Naive thymus-derived CD4-positive, alpha-beta T cell (primary cell): Measurements from ENCODE around the gene RPN1. TPM values are rescaled to one million over a fixed set of nuclear protein-coding genes. Genes with fewer than 3 reads are reported as not detected.
A peak's percentile ranks its signal among the peaks of the same experiment; 100 is the strongest.

Source experiments
- ATAC-seq: fragments of 150-1000 bp; cut with Tn5 transposase; 2 replicates; pipeline ENCODE4 v1.10.0; 2021; ENCODE audit warnings: mild to moderate bottlenecking, moderate library complexity
- CTCF ChIA-PET: fragments of 350-600 bp; sonication (Branson Sonifier 250); formaldehyde crosslinking; loops from one replicate; lab custom pipeline; 2021; ENCODE audit warnings: antibody characterized with exemption; lab: Charles Lee
- POLR2A ChIA-PET: fragments of 350-600 bp; sonication (Branson Sonifier 250); formaldehyde crosslinking; loops from one replicate; lab custom pipeline; 2021; ENCODE audit warnings: antibody characterized with exemption, inconsistent platforms; lab: Charles Lee
- DNase-seq, 9 donors: peaks; one replicate each; pipeline versions ENCODE4 v3.0.0 to v3.0.0-alpha.2; 2020 to 2022; ENCODE audit warnings: mixed read lengths in 1 of 9
- H3K27ac ChIP-seq: one replicate; pipeline ENCODE4 v1.7.0; 2013; ENCODE audit warnings: mild to moderate bottlenecking, low read depth, low read length, moderate library complexity
- H3K27me3 ChIP-seq, 2 donors: one replicate each; pipeline ENCODE4 v1.7.0; 2013; ENCODE audit warnings: low read length in 2 of 2, mild to moderate bottlenecking in 2 of 2, moderate library complexity in 2 of 2; ENCODE audit not compliant: control insufficient read depth in 2 of 2, insufficient read depth in 2 of 2
- H3K36me3 ChIP-seq, 3 experiments: 1 replicate in 2 of 3; 2 replicates in 1 of 3; pipeline ENCODE4 v1.7.0; 2013; ENCODE audit warnings: low read length in 3 of 3, mild to moderate bottlenecking in 3 of 3, moderate library complexity in 1 of 3; ENCODE audit not compliant: insufficient read depth in 3 of 3, control insufficient read depth in 2 of 3
- H3K4me1 ChIP-seq, 2 donors: one replicate each; pipeline ENCODE4 v1.7.0; 2013; ENCODE audit warnings: low read length in 2 of 2, mild to moderate bottlenecking in 2 of 2, moderate library complexity in 1 of 2; ENCODE audit not compliant: control insufficient read depth in 2 of 2, insufficient read depth in 2 of 2
- H3K4me3 ChIP-seq: 2 replicates; pipeline ENCODE4 v1.7.0; 2013; ENCODE audit warnings: mild to moderate bottlenecking, low read length
- H3K9me3 ChIP-seq, 3 experiments: 1 replicate in 2 of 3; 2 replicates in 1 of 3; pipeline ENCODE4 v1.7.0; 2013; ENCODE audit warnings: low read length in 3 of 3; ENCODE audit not compliant: control insufficient read depth in 2 of 3
- H3K27ac Mint-ChIP-seq, 9 donors: one replicate each; pipeline ENCODE4 v1.8.0; 2020 to 2022; ENCODE audit warnings: mixed read lengths in 9 of 9, mild to moderate bottlenecking in 8 of 9, moderate library complexity in 5 of 9, inconsistent platforms in 2 of 9
- H3K27me3 Mint-ChIP-seq, 5 donors: one replicate each; pipeline ENCODE4 v1.8.0; 2021 to 2022; ENCODE audit warnings: mixed read lengths in 5 of 5, mild to moderate bottlenecking in 1 of 5
- H3K36me3 Mint-ChIP-seq, 5 donors: one replicate each; pipeline ENCODE4 v1.8.0; 2020 to 2022; ENCODE audit warnings: mixed read lengths in 5 of 5, mild to moderate bottlenecking in 3 of 5, inconsistent platforms in 1 of 5
- H3K4me1 Mint-ChIP-seq, 7 donors: one replicate each; pipeline ENCODE4 v1.8.0; 2020 to 2022; ENCODE audit warnings: mixed read lengths in 7 of 7, mild to moderate bottlenecking in 3 of 7, inconsistent platforms in 1 of 7
- H3K4me3 Mint-ChIP-seq, 10 donors: one replicate each; pipeline ENCODE4 v1.8.0; 2020 to 2022; ENCODE audit warnings: mild to moderate bottlenecking in 10 of 10, mixed read lengths in 10 of 10, moderate library complexity in 6 of 10, inconsistent platforms in 2 of 10
- H3K9me3 Mint-ChIP-seq, 11 donors: one replicate each; pipeline ENCODE4 v1.8.0; 2020 to 2022; ENCODE audit warnings: mixed read lengths in 11 of 11, mild to moderate bottlenecking in 4 of 11, inconsistent platforms in 1 of 11, moderate library complexity in 1 of 11
- intact Hi-C, 2 donors: fragments of 100-400 bp; cut with micrococcal nuclease; formaldehyde crosslinking; loops; one replicate each; pipeline ENCODE4 v1.15.1; 2023
- polyA plus RNA-seq, 2 donors: library from polyadenylated mRNA; unstranded; fragments of 300-500 nt; fragmentation: Illumina TruSeq; gene quantifications; one replicate each; pipeline ENCODE4 v1.2.3, GENCODE V29; 2021
- total RNA-seq, 6 experiments: library from RNA in 5 of 6; stranded (reverse) in 5 of 6; gene quantifications; 1 replicate in 5 of 6; 2 replicates in 1 of 6; pipeline ENCODE4 v1.2.3 and lab custom pipeline; 2021 to 2026

RPN1 gene
- total and polyA plus RNA-seq, 7 experiments from 2014 or later: 76.7 to 203 (median 105) TPM

DNA sequence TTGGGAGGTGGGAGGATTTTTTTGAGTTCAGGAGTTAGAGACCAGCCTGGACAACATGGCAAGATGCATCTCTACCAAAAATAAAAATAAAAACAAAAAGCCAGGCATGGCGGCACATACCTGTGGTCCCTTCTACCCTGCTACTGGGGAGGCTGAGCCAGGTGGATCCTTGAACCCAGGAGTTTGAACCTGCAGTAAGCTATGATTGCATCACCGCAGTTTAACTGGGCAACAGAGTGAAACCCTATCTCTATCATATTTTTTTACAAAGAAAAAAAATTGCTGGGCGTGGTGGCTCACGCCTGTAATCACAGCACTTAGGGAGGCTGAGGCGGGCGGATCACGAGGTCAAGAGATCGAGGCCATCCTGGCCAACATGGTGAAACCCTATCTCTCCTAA is 35.8 kb upstream of the RPN1 start:
- H3K4me1 Mint-ChIP-seq: peaks cover 9 to 32% (median 28%) of the 10 kb centered on the region in 7 donors
- H3K4me3 ChIP-seq: no peak overlapping the region
- H3K27me3 Mint-ChIP-seq: no peaks in the 10 kb centered on the region
- peak overlapping the region in 2 of 9 donors; percentile 28 to 31 for H3K27ac Mint-ChIP-seq
- ATAC-seq: no peak
- no peaks in the 10 kb centered on the region for H3K27me3 ChIP-seq
- ChIA-PET CTCF (no interaction called here), POLR2A (interaction anchor here (0.7 to 1.5 kb wide), 3 partner anchors 10 to 35 kb away, joined by 3 read pairs; no protein-coding TSS in a partner anchor)
- no peak overlapping the region for H3K27ac ChIP-seq
- H3K36me3 ChIP-seq: no peaks in the 10 kb centered on the region
- H3K9me3 Mint-ChIP-seq: peaks cover 0 to under 1% (median 0%) of the 10 kb centered on the region in 11 donors
- peaks cover 0 to under 1% (median 0%) of the 10 kb centered on the region in 5 donors for H3K36me3 Mint-ChIP-seq
- H3K4me3 Mint-ChIP-seq: peak overlapping the region in 1 of 10 donors; percentile 37
- no peak for DNase-seq
- H3K4me1 ChIP-seq: peaks cover 5 to 7% of the 10 kb centered on the region in 2 donors
- no peaks in the 10 kb centered on the region for H3K9me3 ChIP-seq
- intact Hi-C loops: no loop called here

DNA sequence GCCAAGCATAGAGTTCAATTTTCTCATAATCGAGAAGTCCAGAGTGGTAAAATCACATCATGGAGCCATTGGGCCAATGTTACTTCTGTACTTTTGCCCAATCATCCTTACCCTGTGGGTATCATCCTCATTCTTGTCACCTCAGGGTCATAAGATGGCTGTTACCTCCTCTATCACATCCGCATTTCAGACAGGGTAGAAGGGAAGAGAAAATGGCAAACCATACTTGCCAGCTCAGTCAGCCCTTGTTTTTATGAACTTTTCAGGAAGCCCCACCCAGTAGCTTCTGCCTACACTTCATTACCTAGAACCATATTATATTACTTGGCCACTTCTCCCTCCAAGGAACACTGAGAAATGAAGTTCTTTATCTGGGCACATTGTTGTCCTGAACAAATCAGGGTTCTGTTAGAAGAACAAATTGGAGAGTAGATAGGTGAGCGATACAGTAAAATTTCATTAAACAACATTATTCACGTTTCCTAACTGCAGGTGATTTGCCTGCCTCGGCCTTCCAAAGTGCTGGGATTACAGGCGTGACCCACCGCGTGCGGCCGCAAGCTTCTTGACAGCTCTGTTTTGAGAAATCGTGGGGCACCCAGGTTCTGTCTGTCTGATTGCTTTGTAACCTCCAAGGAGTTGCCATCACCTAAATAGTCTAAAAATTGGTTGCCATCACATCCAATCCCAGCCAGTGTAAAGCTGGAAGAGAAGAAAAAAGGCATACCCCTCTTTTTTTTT is 34.5 kb upstream of the RPN1 start:
- POLR2A ChIA-PET: interaction anchor here (0.6 to 3.3 kb wide), 6 partner anchors 9 to 199 kb away, joined by 3 to 11 read pairs (median 3); no protein-coding TSS in a partner anchor
- Mint-ChIP-seq H3K27ac (peak overlapping the region; percentile 4 to 73 (median 38)), H3K4me3 (peak overlapping the region in 6 of 10 donors; percentile 0 to 41 (median 27)), H3K36me3 (peaks cover 0 to 3% (median 0%) of the 10 kb centered on the region in 5 donors), H3K9me3 (peaks cover 0 to 3% (median 0%) of the 10 kb centered on the region in 11 donors), H3K4me1 (peaks cover 14 to 41% (median 37%) of the 10 kb centered on the region in 7 donors), H3K27me3 (no peaks in the 10 kb centered on the region)
- ATAC-seq (no peak), DNase-seq (peak in 1 of 9 donors; percentile 10)
- Histone ChIP-seq H3K4me3 (no peak overlapping the region), H3K27me3 (no peaks in the 10 kb centered on the region), H3K27ac (no peak overlapping the region), H3K9me3 (no peaks in the 10 kb centered on the region), H3K4me1 (peaks cover 5 to 11% of the 10 kb centered on the region in 2 donors), H3K36me3 (no peaks in the 10 kb centered on the region)
- intact Hi-C loops: no loop called here
- CTCF ChIA-PET: interaction anchor here (0.9 to 1.2 kb wide), 3 partner anchors 95 to 161 kb away, joined by 3 to 4 read pairs (median 4); no protein-coding TSS in a partner anchor

DNA sequence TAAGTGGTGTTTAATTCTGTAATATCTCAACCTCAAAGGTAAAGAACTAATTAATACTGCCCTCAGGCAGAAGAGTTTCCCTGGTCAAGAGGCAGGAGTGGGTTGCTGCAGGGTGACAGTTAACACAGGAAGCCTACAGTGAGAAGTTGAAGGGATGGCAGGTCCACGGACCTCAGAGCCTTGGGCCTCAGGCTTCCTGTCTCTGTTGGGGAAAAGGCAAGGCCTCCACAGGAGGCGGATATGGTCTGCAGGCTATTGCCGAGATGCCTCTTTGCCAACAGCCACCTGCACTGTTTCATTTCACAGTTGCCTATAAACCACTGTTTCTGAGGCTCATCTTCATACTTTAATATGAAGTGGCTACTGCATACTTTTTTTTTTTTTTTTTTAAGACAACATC is 33.3 kb upstream of the RPN1 start:
- no peak for ATAC-seq
- H3K27me3 ChIP-seq: no peaks in the 10 kb centered on the region
- no peaks in the 10 kb centered on the region for H3K27me3 Mint-ChIP-seq
- peak overlapping the region in 3 of 9 donors; percentile 20 to 88 (median 43) for H3K27ac Mint-ChIP-seq
- intact Hi-C loops: no loop called here
- no peak overlapping the region for H3K4me3 Mint-ChIP-seq
- H3K36me3 ChIP-seq: no peaks in the 10 kb centered on the region
- H3K9me3 Mint-ChIP-seq: peaks cover 0 to 3% (median 0%) of the 10 kb centered on the region in 11 donors
- DNase-seq: no peak
- CTCF ChIA-PET: interaction anchor here (1.6 kb wide), 1 partner anchor 162 kb away, joined by 3 read pairs; no protein-coding TSS in a partner anchor
- H3K4me1 Mint-ChIP-seq: peaks cover 14 to 46% (median 37%) of the 10 kb centered on the region in 7 donors
- POLR2A ChIA-PET: interaction anchor here (0.7 to 3.3 kb wide), 3 partner anchors 31 to 343 kb away, joined by 3 to 11 read pairs (median 6); no protein-coding TSS in a partner anchor
- peaks cover 11 to 14% of the 10 kb centered on the region in 2 donors for H3K4me1 ChIP-seq
- H3K36me3 Mint-ChIP-seq: peaks cover 0 to 3% (median 0%) of the 10 kb centered on the region in 5 donors
- H3K4me3 ChIP-seq: no peak overlapping the region
- no peaks in the 10 kb centered on the region for H3K9me3 ChIP-seq
- H3K27ac ChIP-seq: no peak overlapping the region

DNA sequence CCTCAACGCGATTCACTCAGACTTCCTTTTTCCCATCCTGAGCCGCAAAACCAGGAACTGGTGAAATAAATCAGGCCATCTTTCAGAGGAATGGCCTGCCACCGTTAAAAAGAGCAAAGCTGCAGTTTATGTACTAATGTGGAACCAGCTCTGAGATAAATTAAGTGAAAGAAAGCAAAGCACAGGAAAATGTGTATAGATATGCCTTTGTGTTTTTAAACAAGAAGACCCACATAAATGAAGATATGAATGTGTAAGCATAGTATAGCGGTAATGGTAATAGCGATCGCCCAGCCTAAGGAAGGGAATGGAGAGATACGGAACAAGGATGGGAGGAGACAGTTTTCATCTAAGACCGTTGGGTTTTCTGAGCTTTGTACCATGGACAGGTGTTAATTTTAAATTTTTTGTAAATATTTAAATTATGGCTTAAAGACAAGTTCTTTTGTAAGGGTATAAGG is 30.8 kb upstream of the RPN1 start:
- Histone ChIP-seq H3K27ac (peak overlapping the region; percentile 92), H3K36me3 (no peaks in the 10 kb centered on the region), H3K27me3 (no peaks in the 10 kb centered on the region), H3K4me1 (peaks cover 11 to 14% of the 10 kb centered on the region in 2 donors), H3K4me3 (peak overlapping the region; percentile 91), H3K9me3 (no peaks in the 10 kb centered on the region)
- intact Hi-C loops: loop anchor here in 1 of 2 donors (2.0 kb wide), 2 partner anchors 33 to 313 kb away; partner anchors contain the start of gene CFAP92
- POLR2A ChIA-PET: interaction anchor here (0.8 to 4.4 kb wide), 29 partner anchors 9 to 759 kb away, joined by 3 to 79 read pairs (median 9); partner anchors contain the start of genes ACAD9, HMCES, IFT122 and MBD4
- ATAC-seq: no peak
- no peaks in the 10 kb centered on the region for H3K27me3 Mint-ChIP-seq
- H3K27ac Mint-ChIP-seq: peak overlapping the region; percentile 95 to 100 (median 99)
- peaks cover 17 to 46% (median 38%) of the 10 kb centered on the region in 7 donors for H3K4me1 Mint-ChIP-seq
- no peak for DNase-seq
- peaks cover 0 to 3% (median 0%) of the 10 kb centered on the region in 11 donors for H3K9me3 Mint-ChIP-seq
- CTCF ChIA-PET: interaction anchor here (0.6 to 4.3 kb wide), 18 partner anchors 10 to 635 kb away, joined by 3 to 101 read pairs (median 5); partner anchors contain the start of gene RPN1
- H3K36me3 Mint-ChIP-seq: peaks cover 0 to 3% (median 0%) of the 10 kb centered on the region in 5 donors
- peak overlapping the region; percentile 84 to 98 (median 94) for H3K4me3 Mint-ChIP-seq

DNA sequence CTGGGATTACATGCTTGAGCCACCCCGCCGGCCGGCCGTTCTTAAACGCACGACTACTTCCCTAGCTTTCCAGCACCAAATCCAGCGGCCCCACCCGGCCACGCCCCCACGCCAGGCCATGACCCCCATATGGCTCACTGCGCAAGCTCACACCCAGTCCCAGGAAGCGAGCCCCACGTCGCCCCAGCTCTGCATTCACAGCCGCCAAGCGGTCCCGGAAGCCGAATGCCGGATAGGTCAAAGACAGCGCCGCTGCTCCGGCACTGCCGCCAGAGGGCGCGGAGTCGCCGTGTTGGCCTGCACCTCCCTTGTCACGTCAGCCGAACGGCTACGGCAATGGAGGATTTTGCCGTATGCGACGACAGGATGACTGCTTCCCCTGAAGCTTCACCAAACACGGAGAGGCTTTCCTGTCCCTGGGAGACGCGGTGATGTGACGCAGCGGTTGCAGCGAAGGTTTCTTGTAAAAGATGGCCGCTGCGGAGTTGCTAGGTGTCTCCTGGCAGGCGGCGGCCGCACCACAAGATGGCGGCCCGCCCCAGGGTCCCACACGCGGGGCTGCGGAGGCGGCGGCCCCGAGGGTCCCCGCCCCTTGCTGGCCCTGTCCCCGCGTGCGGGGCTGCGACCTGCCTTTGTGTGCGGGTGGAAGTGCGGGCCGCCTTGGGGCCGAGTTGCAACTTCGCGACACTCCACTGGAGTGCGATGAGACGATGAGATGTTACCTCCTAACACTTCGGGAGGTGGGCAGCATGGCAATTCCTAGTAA is 30.2 kb upstream of the RPN1 start:
- H3K4me3 Mint-ChIP-seq: peak overlapping the region; percentile 84 to 98 (median 94)
- no peaks in the 10 kb centered on the region for H3K27me3 ChIP-seq
- POLR2A ChIA-PET: interaction anchor here (0.5 to 4.4 kb wide), 40 partner anchors 9 to 800 kb away, joined by 3 to 79 read pairs (median 5); partner anchors contain the start of genes ACAD9, HMCES, IFT122 and MBD4
- intact Hi-C loops: loop anchor here (1.0 to 2.0 kb wide), 17 partner anchors 26 to 761 kb away; partner anchors contain the start of genes ACAD9 (in 2 of the 2), RAB7A (in 2 of the 2), RPN1 (in 2 of the 2) and CFAP92 (in 1 of the 2)
- H3K36me3 Mint-ChIP-seq: peaks cover 0 to 3% (median 0%) of the 10 kb centered on the region in 5 donors
- H3K27ac Mint-ChIP-seq: peak overlapping the region; percentile 95 to 100 (median 99)
- no peaks in the 10 kb centered on the region for H3K9me3 ChIP-seq
- no peaks in the 10 kb centered on the region for H3K27me3 Mint-ChIP-seq
- H3K9me3 Mint-ChIP-seq: peaks cover 0 to 3% (median 0%) of the 10 kb centered on the region in 11 donors
- DNase-seq: peak; percentile 94 to 98 (median 95)
- CTCF ChIA-PET: interaction anchor here (0.6 to 4.3 kb wide), 34 partner anchors 9 to 635 kb away, joined by 3 to 101 read pairs (median 4); partner anchors contain the start of genes ACAD9, RAB7A and RPN1
- peak overlapping the region; percentile 92 for H3K27ac ChIP-seq
- peaks cover 11 to 14% of the 10 kb centered on the region in 2 donors for H3K4me1 ChIP-seq
- H3K4me1 Mint-ChIP-seq: peaks cover 17 to 50% (median 38%) of the 10 kb centered on the region in 7 donors
- H3K36me3 ChIP-seq: no peaks in the 10 kb centered on the region
- H3K4me3 ChIP-seq: peak overlapping the region; percentile 91
- ATAC-seq: peak; percentile 95
